H1 (cell line): Measurements from ENCODE around the gene RAPH1. TPM values are rescaled to one million over a fixed set of nuclear protein-coding genes. Genes with fewer than 3 reads are reported as not detected.

Source experiments
- CTCF ChIA-PET: fragments of 300-600 bp; sonication (Branson Sonifier 250); formaldehyde crosslinking; loops from one replicate; lab custom pipeline; 2021; ENCODE audit not compliant: partially characterized antibody; lab: Charles Lee
- POLR2A ChIA-PET: fragments of 300-600 bp; sonication (Branson Sonifier 250); formaldehyde crosslinking; loops from one replicate; lab custom pipeline; 2021; ENCODE audit warnings: inconsistent platforms; ENCODE audit not compliant: partially characterized antibody; lab: Charles Lee
- DNase-seq, 2 experiments: peaks; one replicate each; pipeline versions ENCODE4 v3.0.0 to v3.0.0-alpha.2; 2010 to 2022; ENCODE audit warnings: low spot score in 2 of 2, low read depth in 1 of 2, mixed read lengths in 1 of 2
- FAIRE-seq: peaks from 2 replicates; lab custom pipeline; 2011; peaks lifted over from hg19 to GRCh38; lab: Jason Lieb, UNC
- H2AFZ ChIP-seq: 2 replicates; pipeline ENCODE4 v1.8.1; 2012; ENCODE audit warnings: low read length, inconsistent platforms
- H2AK5ac ChIP-seq: 2 replicates; pipeline ENCODE4 v1.6.1; 2013; ENCODE audit warnings: low read depth, low read length
- H2BK120ac ChIP-seq: replicated peaks from 2 replicates; pipeline ENCODE3; 2013; ENCODE audit warnings: low read depth, low read length, inconsistent platforms
- H2BK12ac ChIP-seq: 2 replicates; pipeline ENCODE4 v1.6.1; 2013; ENCODE audit warnings: low read depth, low read length
- H2BK15ac ChIP-seq: 2 replicates; pipeline ENCODE4 v1.6.1; 2013; ENCODE audit warnings: low read length
- H2BK20ac ChIP-seq: 2 replicates; pipeline ENCODE4 v1.6.1; 2013; ENCODE audit warnings: low read length
- H2BK5ac ChIP-seq: 2 replicates; pipeline ENCODE4 v1.6.1; 2013; ENCODE audit warnings: low read depth, low read length
- H3K14ac ChIP-seq: 2 replicates; pipeline ENCODE4 v1.6.1; 2013; ENCODE audit warnings: inconsistent platforms; ENCODE audit not compliant: insufficient read length
- H3K18ac ChIP-seq: 2 replicates; pipeline ENCODE4 v1.6.1; 2013; ENCODE audit warnings: low read length; ENCODE audit errors: extremely low read depth
- H3K23ac ChIP-seq: 2 replicates; pipeline ENCODE4 v1.6.1; 2013; ENCODE audit warnings: inconsistent platforms; ENCODE audit not compliant: insufficient read length
- H3K23me2 ChIP-seq: 2 replicates; pipeline ENCODE4 v1.6.1; 2013; ENCODE audit warnings: low read depth, low read length
- H3K27ac ChIP-seq: 2 replicates; pipeline ENCODE4 v1.6.1; 2011; ENCODE audit warnings: low read depth, low read length, inconsistent platforms
- H3K27me3 ChIP-seq, 4 experiments: replicated peaks in 1 of 4; 1 replicate in 1 of 4; 2 replicates in 3 of 4; pipeline versions ENCODE4 v1.6.1 to v1.8.1; 2011 to 2013; ENCODE audit warnings: low read length in 3 of 4, mild to moderate bottlenecking in 3 of 4, inconsistent platforms in 2 of 4, mixed read lengths in 2 of 4, moderate library complexity in 1 of 4; ENCODE audit not compliant: control insufficient read depth in 3 of 4, insufficient read depth in 3 of 4; ENCODE audit errors: extremely low read depth in 1 of 4
- H3K36me3 ChIP-seq, 4 experiments: 2 replicates each; pipeline versions ENCODE4 v1.6.1 to v1.8.1; 2011 to 2013; ENCODE audit warnings: mild to moderate bottlenecking in 4 of 4, low read length in 3 of 4, moderate library complexity in 2 of 4, control low read depth in 1 of 4, inconsistent platforms in 1 of 4; ENCODE audit not compliant: insufficient read depth in 4 of 4, control insufficient read depth in 2 of 4
- H3K4ac ChIP-seq: replicated peaks from 2 replicates; pipeline ENCODE3; 2013; ENCODE audit warnings: low read length, low read depth, mixed read lengths, inconsistent platforms; ENCODE audit not compliant: insufficient read length
- H3K4me1 ChIP-seq, 4 experiments: replicated peaks in 1 of 4; 1 replicate in 1 of 4; 2 replicates in 3 of 4; pipeline versions ENCODE4 v1.6.1 to v1.8.1; 2011 to 2013; ENCODE audit warnings: low read length in 3 of 4, inconsistent platforms in 2 of 4, mixed read lengths in 1 of 4; ENCODE audit not compliant: insufficient read depth in 4 of 4, control insufficient read depth in 3 of 4
- H3K4me2 ChIP-seq, 2 experiments: 2 replicates each; pipeline versions ENCODE4 v1.6.1 to v1.8.1; 2011 to 2013; ENCODE audit warnings: low read depth in 2 of 2, low read length in 2 of 2, control low read depth in 1 of 2, inconsistent platforms in 1 of 2, mild to moderate bottlenecking in 1 of 2; ENCODE audit not compliant: insufficient read depth in 1 of 2
- H3K4me3 ChIP-seq, 4 experiments: fragments of 200-600, 300-600 bp in 1 of 4; sonication (generic), shearing (Covaris generic), sonication (Bioruptor Twin) in 1 of 4; 2 replicates each; pipeline versions ENCODE4 v1.5.1 to v1.8.1; 2011 to 2016; ENCODE audit warnings: low read length in 4 of 4, low read depth in 3 of 4, control low read depth in 2 of 4, inconsistent platforms in 2 of 4, mild to moderate bottlenecking in 2 of 4, mixed read lengths in 1 of 4, moderate library complexity in 1 of 4; ENCODE audit not compliant: insufficient read depth in 2 of 4; ENCODE audit errors: extremely low read depth in 1 of 4
- H3K56ac ChIP-seq: replicated peaks from 2 replicates; pipeline ENCODE3; 2013; ENCODE audit warnings: low read depth, mild to moderate bottlenecking, mixed read lengths, low read length, inconsistent platforms; ENCODE audit not compliant: insufficient read length
- H3K79me1 ChIP-seq: 2 replicates; pipeline ENCODE4 v1.6.1; 2013; ENCODE audit warnings: low read depth, low read length, control low read depth
- H3K79me2 ChIP-seq, 2 experiments: 2 replicates each; pipeline versions ENCODE4 v1.6.1 to v1.8.1; 2012 to 2013; ENCODE audit warnings: low read length in 2 of 2, mild to moderate bottlenecking in 2 of 2, inconsistent platforms in 1 of 2; ENCODE audit not compliant: insufficient read depth in 2 of 2, control insufficient read depth in 1 of 2
- H3K9ac ChIP-seq, 4 experiments: replicated peaks in 1 of 4; 1 replicate in 1 of 4; 2 replicates in 3 of 4; pipeline versions ENCODE4 v1.6.1 to v1.8.1; 2011 to 2013; ENCODE audit warnings: low read depth in 3 of 4, low read length in 3 of 4, control low read depth in 2 of 4, mild to moderate bottlenecking in 2 of 4, moderate library complexity in 2 of 4, inconsistent platforms in 1 of 4; ENCODE audit errors: extremely low read depth in 1 of 4
- H3K9me3 ChIP-seq, 2 experiments: 2 replicates each; pipeline versions ENCODE4 v1.6.1 to v1.8.1; 2012 to 2013; ENCODE audit warnings: mild to moderate bottlenecking in 2 of 2, moderate library complexity in 2 of 2, control low read depth in 1 of 2, inconsistent platforms in 1 of 2, low read depth in 1 of 2, low read length in 1 of 2, mixed read lengths in 1 of 2; ENCODE audit not compliant: insufficient read depth in 2 of 2
- H4K20me1 ChIP-seq, 2 experiments: replicated peaks in 1 of 2; 2 replicates each; pipeline versions ENCODE3 to v1.8.1; 2011 to 2013; ENCODE audit warnings: inconsistent platforms in 2 of 2, low read length in 2 of 2, mild to moderate bottlenecking in 1 of 2; ENCODE audit not compliant: insufficient read depth in 2 of 2, control insufficient read depth in 1 of 2
- H4K5ac ChIP-seq: 2 replicates; pipeline ENCODE4 v1.6.1; 2013; ENCODE audit warnings: low read length, low read depth, mixed read lengths, inconsistent platforms; ENCODE audit not compliant: insufficient read length
- H4K8ac ChIP-seq: 2 replicates; pipeline ENCODE4 v1.8.0; 2013; ENCODE audit warnings: mild to moderate bottlenecking, moderate library complexity, low read length, inconsistent platforms; ENCODE audit not compliant: insufficient read depth; ENCODE audit errors: extremely low read depth
- H4K91ac ChIP-seq: replicated peaks from 2 replicates; pipeline ENCODE3; 2013; ENCODE audit warnings: low read length, mixed read lengths, inconsistent platforms; ENCODE audit not compliant: insufficient read length
- ATF3 ChIP-seq: IDR thresholded peaks from 2 replicates; pipeline ENCODE4 v1.6.1; 2011; ENCODE audit warnings: low read depth, mild to moderate bottlenecking, low read length; ENCODE audit not compliant: insufficient read depth
- MAX ChIP-seq: IDR thresholded peaks from 2 replicates; pipeline ENCODE4 v1.6.1; 2012; ENCODE audit warnings: inconsistent platforms
- PHF8 ChIP-seq: fragments of 200-600 bp; sonication (generic); conservative IDR thresholded peaks from 2 replicates; pipeline ENCODE4 v1.7.1; 2012; ENCODE audit warnings: low read depth, mild to moderate bottlenecking, inconsistent platforms, low read length, moderate library complexity
- POLR2AphosphoS5 ChIP-seq: IDR thresholded peaks from 2 replicates; pipeline ENCODE4 v1.6.1; 2011; ENCODE audit warnings: low read depth, low read length
- SAP30 ChIP-seq: fragments of 300-600 bp; sonication (generic); IDR thresholded peaks from 2 replicates; pipeline ENCODE4 v1.7.1; 2012; ENCODE audit warnings: low read length, moderate library complexity, mild to moderate bottlenecking, inconsistent platforms; ENCODE audit not compliant: insufficient read depth, insufficient replicate concordance
- SIX5 ChIP-seq: IDR thresholded peaks from 2 replicates; pipeline ENCODE4 v1.6.1; 2011; ENCODE audit warnings: mild to moderate bottlenecking, low read depth, low read length
- TAF1 ChIP-seq: IDR thresholded peaks from 2 replicates; pipeline ENCODE4 v1.6.1; 2011; ENCODE audit warnings: mild to moderate bottlenecking, low read depth, low read length
- ZNF274 ChIP-seq: IDR thresholded peaks from 2 replicates; pipeline ENCODE4 v1.7.0; 2012; ENCODE audit warnings: low read length, borderline replicate concordance; ENCODE audit errors: extremely low read depth
- WGBS, 2 experiments: shearing (Covaris generic) in 1 of 2; methylation state at CpG; one replicate each; pipeline versions ENCODE4 v1.1.6 to v1.1.7; 2013 to 2015; ENCODE audit warnings: low lambda C conversion rate in 2 of 2, mixed read lengths in 2 of 2, inconsistent platforms in 1 of 2, low coverage in 1 of 2, missing lambda C conversion rate in 1 of 2; ENCODE audit not compliant: insufficient replicate concordance in 2 of 2, insufficient coverage in 1 of 2, insufficient read length in 1 of 2; ENCODE audit errors: extremely low coverage in 1 of 2, missing lambda C conversion rate in 1 of 2; 5-methylcytosine and 5-hydroxymethylcytosine counted together
- polyA plus RNA-seq, 7 experiments: library from polyadenylated mRNA; depleted of rRNA in 3 of 7; stranded (reverse) in 5 of 7; unstranded in 2 of 7; fragments of >200 nt in 5 of 7; fragments of 200-250 nt in 2 of 7; gene quantifications; 1 replicate in 5 of 7; 2 replicates in 1 of 7; 4 replicates in 1 of 7; pipeline versions ENCODE4 v1.2.1 to v1.2.3, GENCODE V29; 2011 to 2013; ENCODE audit warnings: missing spikeins in 2 of 7, mixed read lengths in 2 of 7
- total RNA-seq: library from RNA; stranded (reverse); fragmentation: NEBNext Ultra II Directional; extraction: Animal tissue kit (Norgen Biotek cat#: 25700); gene quantifications from 2 replicates; pipeline ENCODE4 v1.2.1, GENCODE V29; 2021

The RAPH1 gene
- total and polyA plus RNA-seq, 2 of the 8 experiments (the other 6 are each of a cell fraction or from before 2014, with no cell fraction given): 3.8 to 27.4 TPM

- no peak overlapping the region for H2BK5ac ChIP-seq
- H3K79me1 ChIP-seq: peaks cover 2% of the 10 kb centered on the region; the same call in 1 of the 2 replicates
- H4K5ac ChIP-seq: no peak overlapping the region
- no peak overlapping the region for H3K56ac ChIP-seq
- H2BK120ac ChIP-seq: no peak overlapping the region
- H3K9me3 ChIP-seq: no peaks in the 10 kb centered on the region
- H3K9ac ChIP-seq: no peak overlapping the region
- peaks cover 0 to 3% (median 1%) of the 10 kb centered on the region in 4 experiments; a peak in 3 of 8 replicates for H3K36me3 ChIP-seq
- DNase-seq (no peak), FAIRE-seq (no peak)
- CTCF ChIA-PET: no interaction called here
- no peak overlapping the region for H2AK5ac ChIP-seq
- H3K4me1 ChIP-seq: peaks cover 0 to 2% (median 0%) of the 10 kb centered on the region in 4 experiments; a peak in 1 of 7 replicates
- no peak overlapping the region for H2BK20ac ChIP-seq
- no peak overlapping the region for H4K91ac ChIP-seq
- H3K4me3 ChIP-seq: no peak overlapping the region
- H3K4ac ChIP-seq: no peak overlapping the region
- POLR2A ChIA-PET: interaction anchor here (0.6 kb wide), 1 partner anchor 13 kb away, joined by 3 read pairs; no protein-coding TSS in a partner anchor
- no peak overlapping the region for H3K27ac ChIP-seq
- 80% methylated on average over 3 of the region's 3 CpGs; no CpG with 5 or more reads in 1 of the 2 experiments for WGBS, 2 experiments
- no peak overlapping the region for H2AFZ ChIP-seq
- peaks cover 6% of the 10 kb centered on the region in 2 experiments for H4K20me1 ChIP-seq
- no peak overlapping the region for H3K14ac ChIP-seq
- TF ChIP-seq ZNF274 (no peak), POLR2AphosphoS5 (no peak), PHF8 (no peak), SAP30 (no peak), MAX (no peak), TAF1 (no peak), SIX5 (no peak), ATF3 (no peak)
- H3K4me2 ChIP-seq: no peak overlapping the region
- no peaks in the 10 kb centered on the region for H3K23me2 ChIP-seq
- peaks cover 0 to 79% of the 10 kb centered on the region in 2 experiments; a peak in 3 of 4 replicates for H3K79me2 ChIP-seq
- no peak overlapping the region for H2BK12ac ChIP-seq
- H3K18ac ChIP-seq: no peak overlapping the region
- H4K8ac ChIP-seq: no peak overlapping the region
- H3K23ac ChIP-seq: no peak overlapping the region
- no peak overlapping the region for H2BK15ac ChIP-seq
- H3K27me3 ChIP-seq: no peaks in the 10 kb centered on the region
Measured at GRCh38 chr2:203360833-203361430, 174.2 kb downstream of the RAPH1 start.
